Stimulated activated CD4-positive, alpha-beta T cell treated with anti-CD3 and anti-CD28 coated beads, Interleukin-15, amount 100 ng/mL, for 48 hours (primary cell): ENCODE results near the gene STAMBP.
"Not testable (repeated sequence)": the region's sequence is repeated elsewhere in the genome, so short reads cannot be mapped to it uniquely, and the experiment has no call there.

Source experiments
- DNase-seq, 2 donors: peaks; one replicate each; pipeline ENCODE4 v3.0.0-alpha.2; 2020; ENCODE audit warnings: low read depth in 2 of 2

STAMBP gene

DNA sequence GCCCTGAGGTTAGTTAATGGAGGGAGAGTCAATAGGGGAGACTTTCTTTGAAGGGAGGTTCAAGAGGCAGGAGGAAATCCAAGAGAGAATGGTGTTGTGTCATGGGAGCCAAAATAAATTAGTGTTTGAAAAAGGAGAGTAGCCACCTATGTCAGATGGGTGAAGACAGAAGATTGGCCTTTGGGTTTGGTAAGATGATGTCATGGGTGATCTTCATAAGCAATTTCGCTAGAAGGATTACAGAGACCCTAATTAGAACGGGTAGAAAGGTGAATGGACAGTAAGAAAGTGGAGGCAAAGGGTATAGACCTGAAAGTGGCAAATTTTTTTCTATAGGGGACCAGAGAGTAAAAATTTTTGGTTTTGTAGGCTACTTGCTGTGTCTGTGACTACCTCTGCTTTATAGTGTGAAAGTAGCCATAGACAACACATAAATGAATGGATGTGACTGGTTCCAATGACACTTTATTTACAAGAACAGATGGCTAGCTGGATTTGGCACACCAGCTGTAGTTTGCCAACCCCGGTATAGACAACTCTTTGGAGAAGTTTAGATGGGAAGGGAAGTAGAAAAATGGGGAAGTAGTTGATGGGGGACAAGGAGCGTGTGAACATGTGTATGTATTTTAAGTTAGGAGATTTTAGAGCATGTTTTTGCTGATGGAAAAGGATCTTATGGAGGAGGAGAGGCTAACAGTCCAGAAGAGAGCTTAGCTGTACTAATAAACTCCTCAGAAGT, 9.3 kb downstream of the STAMBP start:
- no peak for DNase-seq

GRCh38 chr2:73838889-73839534, 10.3 kb downstream of the STAMBP start:
- no peak for DNase-seq

- no peak for DNase-seq
Measured at GRCh38 chr2:73839653-73840411, 11.1 kb downstream of the STAMBP start.

GRCh38 chr2:73841912-73842738, 13.4 kb downstream of the STAMBP start:
- DNase-seq: no peak

DNA sequence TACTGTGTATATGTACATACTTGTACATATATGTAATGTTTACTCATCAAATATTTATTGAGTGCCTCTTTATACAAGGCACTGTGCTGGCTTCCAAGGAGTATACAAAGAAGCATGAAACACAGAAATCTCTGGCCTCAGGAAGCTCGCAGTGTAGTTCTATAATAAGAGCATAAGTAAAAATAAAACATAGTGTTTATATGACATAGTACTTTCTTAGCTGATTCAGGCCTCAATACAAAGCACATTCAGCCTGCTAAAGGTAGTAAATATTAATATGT, 13.9 kb downstream of the STAMBP start:
- DNase-seq: no peak

GRCh38 chr2:73844087-73844486, 15.3 kb downstream of the STAMBP start:
- DNase-seq: no peak

DNA sequence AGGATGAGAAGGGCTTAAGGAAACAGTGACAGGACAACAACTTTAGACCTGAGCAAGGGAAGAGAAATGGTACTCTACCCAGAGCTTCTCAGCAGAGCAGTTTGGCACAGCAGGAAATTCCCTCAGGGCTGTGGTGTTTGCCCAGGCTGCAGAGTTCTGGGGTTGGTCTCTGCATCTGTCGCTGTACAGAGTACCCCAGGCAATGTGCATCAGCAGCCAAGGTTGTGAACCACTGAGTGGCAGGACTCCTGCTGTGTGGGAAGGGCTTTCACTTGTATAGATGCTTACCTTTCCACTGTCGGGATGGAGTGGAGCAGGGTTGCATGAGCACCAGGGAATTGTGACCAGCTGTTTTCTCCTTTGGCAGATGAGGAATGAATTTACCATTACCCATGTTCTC, 21.2 kb downstream of the STAMBP start:
- DNase-seq: no peak

GRCh38 chr2:73851274-73851673, 22.5 kb downstream of the STAMBP start:
- no peak for DNase-seq

DNA sequence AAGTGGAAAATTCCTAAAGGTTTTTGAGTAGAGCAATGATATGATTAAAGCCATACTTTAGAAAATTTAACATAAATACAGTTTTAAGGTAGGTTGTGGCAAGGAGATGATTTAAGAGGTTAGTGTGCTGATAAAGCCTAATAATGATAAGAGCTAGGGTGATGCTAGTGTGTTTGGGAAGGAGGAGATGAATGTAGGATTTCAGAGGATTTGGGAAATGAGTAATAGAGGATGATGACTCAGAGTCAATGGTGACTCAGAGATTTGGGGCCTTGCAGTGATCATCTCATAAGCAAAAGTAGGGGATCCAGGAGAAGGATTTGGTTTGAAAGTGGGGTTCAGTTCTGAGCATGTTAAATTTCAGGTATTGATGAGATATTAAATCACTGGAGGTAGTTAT, 23.3 kb downstream of the STAMBP start:
- DNase-seq: no peak

GRCh38 chr2:73855526-73855925, 26.8 kb downstream of the STAMBP start:
- DNase-seq: no peak

- DNase-seq: no peak
Measured at GRCh38 chr2:73856214-73856613, 27.5 kb downstream of the STAMBP start.

- DNase-seq: peak; percentile 38 to 39
Measured at GRCh38 chr2:73859721-73860586, 31.2 kb downstream of the STAMBP start.

GRCh38 chr2:73862987-73863386, 34.2 kb downstream of the STAMBP start:
- DNase-seq: no peak

GRCh38 chr2:73868204-73868978, 39.6 kb downstream of the STAMBP start:
- no peak for DNase-seq

DNA sequence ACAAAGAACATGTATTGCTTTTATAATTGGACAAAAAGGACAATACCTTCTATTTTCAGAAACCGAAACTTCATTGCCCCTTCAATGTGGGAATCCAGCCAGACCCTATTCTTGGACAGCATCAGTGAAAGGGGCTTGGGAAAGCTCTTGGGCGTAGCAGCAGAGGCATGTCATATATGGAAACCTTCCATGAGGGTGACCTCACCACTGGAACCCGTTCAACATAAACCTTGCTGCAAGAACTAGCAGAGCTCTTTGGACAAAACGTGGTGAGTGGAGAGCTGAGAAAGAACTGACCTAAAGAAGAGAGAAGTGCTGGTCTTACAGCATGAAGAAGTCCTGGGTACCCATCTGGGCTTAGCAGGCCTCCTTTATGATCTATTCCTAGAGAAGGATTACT, 41.3 kb downstream of the STAMBP start:
- no peak for DNase-seq

DNA sequence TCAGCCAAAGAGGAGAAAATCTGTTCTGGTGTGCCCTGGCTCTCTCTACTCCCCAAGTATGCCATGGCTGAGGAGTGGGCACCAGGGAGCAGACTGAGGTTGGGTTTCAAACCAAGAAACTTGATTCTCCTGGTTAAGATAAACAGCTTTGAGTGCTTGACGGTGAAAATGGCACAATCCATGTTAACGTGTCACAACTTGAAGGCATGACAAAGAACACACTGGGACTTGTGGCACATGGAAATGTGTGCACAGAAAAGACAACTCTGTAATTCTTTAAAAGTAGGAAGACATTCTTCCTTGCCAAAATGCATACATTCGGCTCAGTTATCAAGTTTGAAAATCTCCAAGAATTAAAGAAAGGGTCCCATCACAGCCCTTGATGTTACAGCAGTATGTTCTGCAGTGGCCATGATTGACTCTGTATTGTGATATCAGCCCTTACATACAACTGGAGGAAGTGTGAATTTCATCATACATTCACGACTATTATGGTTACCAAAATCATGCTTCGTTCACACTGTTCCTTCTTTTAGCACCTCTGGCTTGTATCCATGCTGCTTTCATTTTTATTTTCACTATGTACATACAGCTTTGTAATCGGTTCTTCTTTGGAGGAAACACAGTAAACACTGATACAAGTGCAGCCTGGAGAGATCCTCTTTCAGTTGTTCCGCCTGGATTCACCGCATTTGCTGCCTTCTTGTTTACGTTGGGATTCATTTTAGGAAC, 48.5 kb downstream of the STAMBP start:
- no peak for DNase-seq

GRCh38 chr2:73877984-73878383, 49.2 kb downstream of the STAMBP start:
- not testable (repeated sequence) for DNase-seq

GRCh38 chr2:73885406-73885805, 56.6 kb downstream of the STAMBP start:
- no peak for DNase-seq

GRCh38 chr2:73886357-73886756, 57.6 kb downstream of the STAMBP start:
- DNase-seq: peak; percentile 48 to 56
